ENCODE data around the gene MAGEA3. TPM values are rescaled to one million over a fixed set of nuclear protein-coding genes. Genes with fewer than 3 reads are reported as not detected.
"Not testable (repeated sequence)": the region's sequence is repeated elsewhere in the genome, so short reads cannot be mapped to it uniquely, and the experiment has no call there.

Gene MAGEA3
- total and polyA plus RNA-seq, 2 donors: not detected

GRCh38 chrX:152713815-152714787 lies 15.5 kb downstream of the MAGEA3 start, which contains the start of gene MAGEA2B:
MAGEA2B (plus strand) TSS chrX:152714628; CDS start chrX:152717107, 2,479 bp downstream.
- no CpG with 5 or more reads among the region's 35 CpGs for WGBS
- not testable (repeated sequence) for H3K4me1 ChIP-seq (ENCODE audit: insufficient read depth); DNase-seq (ENCODE audit: extremely low spot score); H3K4me3 ChIP-seq (ENCODE audit: low read depth, low read length); H3K27ac ChIP-seq (ENCODE audit: low read depth); H3K36me3 ChIP-seq (ENCODE audit: insufficient read depth)

- H3K4me3 ChIP-seq (ENCODE audit: low read depth, low read length): no peak overlapping the region
- DNase-seq (ENCODE audit: extremely low spot score): no peak
- H3K36me3 ChIP-seq (ENCODE audit: insufficient read depth): no peaks in the 10 kb centered on the region
- H3K4me1 ChIP-seq (ENCODE audit: insufficient read depth): no peaks in the 10 kb centered on the region
- WGBS: 71% methylated on average over 7 of the region's 7 CpGs
- H3K27ac ChIP-seq (ENCODE audit: low read depth): no peak overlapping the region
Measured at GRCh38 chrX:152725409-152725808, 26.8 kb downstream of the MAGEA3 start.

GRCh38 chrX:152733261-152733975 lies 34.8 kb downstream of the MAGEA3 start, which contains the start of the genes CSAG1 and MAGEA12:
CSAG1 (minus strand) TSS chrX:152733721; CDS start chrX:152732460, 1,261 bp downstream.
MAGEA12 (plus strand) TSS chrX:152733757; CDS start chrX:152736162, 2,405 bp downstream.
- no peak within 1 kb of the TSS for H3K4me3 ChIP-seq (ENCODE audit: low read depth, low read length)
- WGBS: 91% methylated on average over 19 of the region's 21 CpGs
- no peaks in the 10 kb centered on the region for H3K36me3 ChIP-seq (ENCODE audit: insufficient read depth)
- no peak within 1 kb of the TSS for H3K27ac ChIP-seq (ENCODE audit: low read depth)
- no peak for DNase-seq (ENCODE audit: extremely low spot score)
- H3K4me1 ChIP-seq (ENCODE audit: insufficient read depth): no peaks in the 10 kb centered on the region

- H3K36me3 ChIP-seq (ENCODE audit: insufficient read depth); H3K4me1 ChIP-seq (ENCODE audit: insufficient read depth); H3K27ac ChIP-seq (ENCODE audit: low read depth); DNase-seq (ENCODE audit: extremely low spot score); H3K4me3 ChIP-seq (ENCODE audit: low read depth, low read length): not testable (repeated sequence)
- 93% methylated on average over 20 of the region's 22 CpGs for WGBS
Measured at GRCh38 chrX:152734143-152734858, 35.7 kb downstream of the MAGEA3 start.

GRCh38 chrX:152735101-152735500 lies 36.5 kb downstream of the MAGEA3 start:
- no peak for DNase-seq (ENCODE audit: extremely low spot score)
- Histone ChIP-seq H3K4me3 (ENCODE audit: low read depth, low read length) (no peak overlapping the region), H3K27ac (ENCODE audit: low read depth) (no peak overlapping the region), H3K36me3 (ENCODE audit: insufficient read depth) (no peaks in the 10 kb centered on the region), H3K4me1 (ENCODE audit: insufficient read depth) (no peaks in the 10 kb centered on the region)
- WGBS: 83% methylated on average over 2 of the region's 2 CpGs

GRCh38 chrX:152735860-152736511 lies 37.4 kb downstream of the MAGEA3 start:
- Histone ChIP-seq H3K27ac (ENCODE audit: low read depth) (no peak overlapping the region), H3K36me3 (ENCODE audit: insufficient read depth) (no peaks in the 10 kb centered on the region), H3K4me3 (ENCODE audit: low read depth, low read length) (no peak overlapping the region), H3K4me1 (ENCODE audit: insufficient read depth) (no peaks in the 10 kb centered on the region)
- no peak for DNase-seq (ENCODE audit: extremely low spot score)
- 93% methylated on average over 12 of the region's 12 CpGs for WGBS

- H3K27ac ChIP-seq (ENCODE audit: low read depth); H3K36me3 ChIP-seq (ENCODE audit: insufficient read depth); H3K4me1 ChIP-seq (ENCODE audit: insufficient read depth); H3K4me3 ChIP-seq (ENCODE audit: low read depth, low read length); DNase-seq (ENCODE audit: extremely low spot score): not testable (repeated sequence)
- 86% methylated on average over 12 of the region's 12 CpGs for whole genome bisulfite sequencing
Measured at GRCh38 chrX:152736528-152736927, 37.9 kb downstream of the MAGEA3 start.

- 88% methylated on average over 5 of the region's 5 CpGs for WGBS
- H3K27ac ChIP-seq (ENCODE audit: low read depth): no peak overlapping the region
- H3K4me1 ChIP-seq (ENCODE audit: insufficient read depth): no peaks in the 10 kb centered on the region
- no peak overlapping the region for H3K4me3 ChIP-seq (ENCODE audit: low read depth, low read length)
- H3K36me3 ChIP-seq (ENCODE audit: insufficient read depth): no peaks in the 10 kb centered on the region
- DNase-seq (ENCODE audit: extremely low spot score): no peak
Measured at GRCh38 chrX:152738560-152738959, 40.0 kb downstream of the MAGEA3 start.

Other genes starting within 250 kb of the MAGEA3 start
- gene GABRA3, start 247.5 kb upstream of the MAGEA3 start, total RNA-seq: 0.32 TPM
- not detected for gene GABRA3, start 247.5 kb upstream of the MAGEA3 start, polyA plus RNA-seq
- gene GABRQ, start 60.9 kb upstream of the MAGEA3 start, total RNA-seq: 1.5 TPM
- 0.08 TPM for gene GABRQ, start 60.9 kb upstream of the MAGEA3 start, polyA plus RNA-seq
- not detected for gene CSAG2, start 10.5 kb downstream of the MAGEA3 start, total RNA-seq
- gene CSAG2, start 10.5 kb downstream of the MAGEA3 start, polyA plus RNA-seq: not detected
- not detected for gene MAGEA2B, start 15.8 kb downstream of the MAGEA3 start, total RNA-seq
- not detected for gene MAGEA2B, start 15.8 kb downstream of the MAGEA3 start, polyA plus RNA-seq
- gene CSAG1, start 34.9 kb downstream of the MAGEA3 start, total RNA-seq: not detected
- gene CSAG1, start 34.9 kb downstream of the MAGEA3 start, polyA plus RNA-seq: not detected
- not detected for gene MAGEA12, start 35.0 kb downstream of the MAGEA3 start, total RNA-seq
- gene MAGEA12, start 35.0 kb downstream of the MAGEA3 start, polyA plus RNA-seq: not detected
- not detected for gene MAGEA2, start 55.0 kb downstream of the MAGEA3 start, total RNA-seq
- not detected for gene MAGEA2, start 55.0 kb downstream of the MAGEA3 start, polyA plus RNA-seq
- gene CSAG3, start 60.4 kb downstream of the MAGEA3 start, total RNA-seq: not detected
- not detected for gene CSAG3, start 60.4 kb downstream of the MAGEA3 start, polyA plus RNA-seq
- not detected for gene MAGEA6, start 70.9 kb downstream of the MAGEA3 start, total RNA-seq
- gene MAGEA6, start 70.9 kb downstream of the MAGEA3 start, polyA plus RNA-seq: not detected
- gene CETN2, start 132.0 kb downstream of the MAGEA3 start, total RNA-seq: 38.3 TPM
- gene CETN2, start 132.0 kb downstream of the MAGEA3 start, polyA plus RNA-seq: 44.1 TPM
- 6.2 TPM for gene NSDHL, start 132.3 kb downstream of the MAGEA3 start, total RNA-seq
- 15.5 TPM for gene NSDHL, start 132.3 kb downstream of the MAGEA3 start, polyA plus RNA-seq
- gene ZNF185, start 199.3 kb downstream of the MAGEA3 start, total RNA-seq: 9.7 TPM
- 5.3 TPM for gene ZNF185, start 199.3 kb downstream of the MAGEA3 start, polyA plus RNA-seq

Data from urinary bladder (tissue), 4 donors.